OCI-LY3 (cell line): ENCODE data around the gene KPNA4.

Experiments
- H2AFZ ChIP-seq: fragments of 200-600, 300-600 bp; shearing (Covaris generic); 2 replicates; pipeline ENCODE4 v1.6.0; 2014; ENCODE audit warnings: antibody characterized with exemption, low read depth, low read length
- H3K27ac ChIP-seq: fragments of 200-600, 300-600 bp; sonication (generic); 2 replicates; pipeline ENCODE4 v1.5.1; 2014; ENCODE audit warnings: mild to moderate bottlenecking, low read length, moderate library complexity, mixed read lengths
- H3K27me3 ChIP-seq: fragments of 200-600, 300-600 bp; sonication (generic); 2 replicates; pipeline ENCODE4 v1.6.1; 2014; ENCODE audit warnings: low read depth, low read length, mixed read lengths
- H3K36me3 ChIP-seq: fragments of 200-600, 300-600 bp; sonication (generic); replicated peaks from 2 replicates; pipeline ENCODE3; 2014; ENCODE audit warnings: low read depth, low read length, mixed read lengths
- H3K4me1 ChIP-seq: fragments of 300-600, 200-600 bp; sonication (generic); 2 replicates; pipeline ENCODE4 v1.6.1; 2014; ENCODE audit warnings: low read length, mixed read lengths
- H3K4me2 ChIP-seq: fragments of 200-600, 300-600 bp; sonication (generic); 2 replicates; pipeline ENCODE4 v1.6.1; 2014; ENCODE audit warnings: low read length, mixed read lengths
- H3K4me3 ChIP-seq: fragments of 300-600, 200-600 bp; sonication (generic); 2 replicates; pipeline ENCODE4 v1.5.1; 2014; ENCODE audit warnings: antibody characterized with exemption, mild to moderate bottlenecking, low read length, moderate library complexity
- H3K79me2 ChIP-seq: fragments of 300-600, 200-600 bp; shearing (Covaris generic); 2 replicates; pipeline ENCODE4 v1.6.1; 2014; ENCODE audit warnings: mild to moderate bottlenecking, low read length, mixed read lengths
- H3K9ac ChIP-seq: fragments of 300-600, 200-600 bp; shearing (Covaris generic); 2 replicates; pipeline ENCODE4 v1.6.0; 2014; ENCODE audit warnings: mild to moderate bottlenecking, low read length, moderate library complexity
- H3K9me3 ChIP-seq: fragments of 200-600, 300-600 bp; shearing (Covaris generic); 2 replicates; pipeline ENCODE4 v1.6.1; 2014; ENCODE audit warnings: low read length, mixed read lengths; ENCODE audit not compliant: insufficient read depth
- H4K20me1 ChIP-seq: fragments of 200-600, 300-600 bp; sonication (generic); 2 replicates; pipeline ENCODE4 v1.6.1; 2016; ENCODE audit warnings: low read length, mixed read lengths; ENCODE audit not compliant: insufficient read depth
- EZH2phosphoT487 ChIP-seq: fragments of 200-600 bp; shearing (Covaris generic); IDR thresholded peaks from 2 replicates; pipeline ENCODE4 v1.6.1; 2018; ENCODE audit warnings: antibody characterized with exemption, mixed run types, low read depth
- TF ChIP-seq, protein P1 (sequence below): fragments of 200-600, 300-600 bp; sonication (generic); IDR thresholded peaks from 2 replicates; pipeline ENCODE4 v1.5.1; 2014; ENCODE audit warnings: antibody characterized with exemption, low read length, low read depth

Gene KPNA4

GRCh38 chr3:160564949-160565441 is 376 bp downstream of the KPNA4 start:
- Histone ChIP-seq H3K27me3 (no peaks in the 10 kb centered on the region), H2AFZ (no peak overlapping the region), H3K27ac (peak overlapping the region; percentile 55), H3K79me2 (peaks cover 57% of the 10 kb centered on the region), H4K20me1 (peaks cover 42% of the 10 kb centered on the region), H3K4me3 (peak overlapping the region; percentile 90), H3K4me1 (peaks cover 26% of the 10 kb centered on the region), H3K4me2 (peak overlapping the region; percentile 10), H3K36me3 (peaks cover 6% of the 10 kb centered on the region), H3K9ac (peak overlapping the region; percentile 76), H3K9me3 (no peaks in the 10 kb centered on the region)
- no peak for TF ChIP-seq EZH2phosphoT487
- TF ChIP-seq, protein P1, sequence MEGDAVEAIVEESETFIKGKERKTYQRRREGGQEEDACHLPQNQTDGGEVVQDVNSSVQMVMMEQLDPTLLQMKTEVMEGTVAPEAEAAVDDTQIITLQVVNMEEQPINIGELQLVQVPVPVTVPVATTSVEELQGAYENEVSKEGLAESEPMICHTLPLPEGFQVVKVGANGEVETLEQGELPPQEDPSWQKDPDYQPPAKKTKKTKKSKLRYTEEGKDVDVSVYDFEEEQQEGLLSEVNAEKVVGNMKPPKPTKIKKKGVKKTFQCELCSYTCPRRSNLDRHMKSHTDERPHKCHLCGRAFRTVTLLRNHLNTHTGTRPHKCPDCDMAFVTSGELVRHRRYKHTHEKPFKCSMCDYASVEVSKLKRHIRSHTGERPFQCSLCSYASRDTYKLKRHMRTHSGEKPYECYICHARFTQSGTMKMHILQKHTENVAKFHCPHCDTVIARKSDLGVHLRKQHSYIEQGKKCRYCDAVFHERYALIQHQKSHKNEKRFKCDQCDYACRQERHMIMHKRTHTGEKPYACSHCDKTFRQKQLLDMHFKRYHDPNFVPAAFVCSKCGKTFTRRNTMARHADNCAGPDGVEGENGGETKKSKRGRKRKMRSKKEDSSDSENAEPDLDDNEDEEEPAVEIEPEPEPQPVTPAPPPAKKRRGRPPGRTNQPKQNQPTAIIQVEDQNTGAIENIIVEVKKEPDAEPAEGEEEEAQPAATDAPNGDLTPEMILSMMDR = no peak

- Histone ChIP-seq H3K4me1 (peaks cover 32% of the 10 kb centered on the region), H3K4me2 (peak overlapping the region; percentile 88), H3K27me3 (no peaks in the 10 kb centered on the region), H3K4me3 (peak overlapping the region; percentile 90), H3K36me3 (peaks cover 9% of the 10 kb centered on the region), H3K9me3 (no peaks in the 10 kb centered on the region), H2AFZ (no peak overlapping the region), H4K20me1 (peaks cover 48% of the 10 kb centered on the region), H3K79me2 (peaks cover 63% of the 10 kb centered on the region), H3K27ac (0 out of 2 replicates have a peak overlapping the region, but pooled peaks have one; percentile 4), H3K9ac (peak overlapping the region; percentile 76)
- TF ChIP-seq EZH2phosphoT487 = no peak
- TF ChIP-seq, protein P1 = no peak
Measured at GRCh38 chr3:160564258-160564911, 986 bp downstream of the KPNA4 start.

DNA sequence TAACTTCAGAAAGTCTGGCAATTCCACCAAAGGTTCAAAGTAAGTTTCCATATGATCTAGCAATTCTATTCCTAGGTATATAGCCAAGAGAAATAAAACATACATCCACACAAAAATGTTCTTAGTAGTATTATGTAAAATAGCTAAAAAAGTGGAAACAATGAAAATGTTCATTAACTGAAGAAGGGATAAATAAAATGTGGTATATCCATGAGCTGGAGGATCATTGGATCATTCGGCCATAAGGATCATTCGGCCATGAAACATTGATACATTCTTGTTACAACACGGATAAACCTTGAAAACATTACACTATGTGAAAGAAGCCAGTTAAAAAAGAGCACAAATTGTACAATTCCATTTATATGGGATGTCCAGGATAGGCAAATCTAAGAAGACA is 2.4 kb downstream of the KPNA4 start:
- H3K9me3 ChIP-seq = no peaks in the 10 kb centered on the region
- H3K4me1 ChIP-seq = peaks cover 32% of the 10 kb centered on the region
- peak overlapping the region; percentile 88 for H3K4me2 ChIP-seq
- peaks cover 11% of the 10 kb centered on the region for H3K36me3 ChIP-seq
- H3K79me2 ChIP-seq = peaks cover 77% of the 10 kb centered on the region
- no peak overlapping the region for H2AFZ ChIP-seq
- TF ChIP-seq, protein P1 = no peak
- no peak overlapping the region for H3K4me3 ChIP-seq
- peaks cover 54% of the 10 kb centered on the region for H4K20me1 ChIP-seq
- H3K27ac ChIP-seq = no peak overlapping the region
- no peaks in the 10 kb centered on the region for H3K27me3 ChIP-seq
- H3K9ac ChIP-seq = no peak overlapping the region

DNA sequence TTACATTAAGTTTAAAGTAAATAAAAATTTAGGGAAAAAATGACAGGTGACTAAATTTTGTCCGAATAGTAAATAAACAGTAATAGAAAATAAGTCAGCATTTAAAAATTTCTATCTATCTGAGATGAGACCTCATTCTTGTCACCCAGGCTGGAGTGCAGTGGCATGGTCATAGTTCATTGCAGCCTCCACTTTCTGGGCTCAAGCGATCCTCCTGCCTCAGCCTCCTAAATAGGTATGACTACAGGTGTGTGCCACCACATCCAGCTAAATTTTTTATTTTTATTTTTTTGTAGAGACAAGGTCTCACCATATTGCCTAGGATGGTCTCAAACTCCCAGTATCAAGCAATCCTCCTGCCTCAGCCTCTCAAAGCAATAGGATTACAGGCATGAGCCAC is 7.8 kb downstream of the KPNA4 start:
- Histone ChIP-seq H3K4me1 (peaks cover 10% of the 10 kb centered on the region), H3K36me3 (peaks cover 7% of the 10 kb centered on the region), H2AFZ (no peak overlapping the region), H3K27ac (no peak overlapping the region), H3K4me3 (no peak overlapping the region), H4K20me1 (peaks cover 74% of the 10 kb centered on the region), H3K27me3 (no peaks in the 10 kb centered on the region), H3K9ac (no peak overlapping the region), H3K4me2 (no peak overlapping the region), H3K9me3 (no peaks in the 10 kb centered on the region), H3K79me2 (peaks cover 98% of the 10 kb centered on the region)
- no peak for TF ChIP-seq EZH2phosphoT487
- TF ChIP-seq, protein P1 = no peak
